ENCODE results near the gene NFYA.

DNA sequence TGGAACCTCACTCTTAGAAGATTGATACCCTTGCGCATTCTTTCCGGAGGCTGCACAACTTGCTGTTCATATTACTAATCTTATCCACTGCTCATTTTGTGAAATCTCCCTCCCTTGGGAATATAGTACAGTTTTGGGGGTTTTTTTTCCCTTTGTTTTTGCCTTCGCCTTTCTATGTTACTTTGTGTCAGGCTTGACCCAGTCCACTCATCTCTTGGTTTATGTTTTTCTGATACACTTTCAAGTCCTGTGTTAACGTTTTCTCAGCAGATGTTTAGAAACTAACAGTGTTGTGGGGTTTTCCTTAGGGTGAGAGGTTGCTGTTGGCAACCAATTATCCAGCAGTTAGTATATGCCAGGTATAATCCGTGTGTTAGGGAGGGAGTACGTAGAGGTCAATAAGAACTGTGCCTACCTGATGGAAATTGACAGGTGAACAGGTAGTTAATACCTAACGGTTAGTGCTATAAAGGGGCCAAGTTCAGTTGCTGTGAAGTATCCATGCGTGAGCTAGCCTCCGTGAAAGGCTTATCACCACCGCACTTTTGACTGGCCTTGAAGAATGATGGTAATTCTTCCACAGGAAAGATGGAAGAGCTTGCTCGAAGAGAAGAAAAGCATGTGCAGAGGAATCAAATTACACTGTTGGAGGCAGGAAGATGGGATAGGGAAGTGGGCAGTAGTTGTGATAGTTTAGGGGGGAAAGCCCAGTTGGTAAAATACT is 1.4 kb downstream of the NFYA start:
- TF ChIP-seq, protein P1, sequence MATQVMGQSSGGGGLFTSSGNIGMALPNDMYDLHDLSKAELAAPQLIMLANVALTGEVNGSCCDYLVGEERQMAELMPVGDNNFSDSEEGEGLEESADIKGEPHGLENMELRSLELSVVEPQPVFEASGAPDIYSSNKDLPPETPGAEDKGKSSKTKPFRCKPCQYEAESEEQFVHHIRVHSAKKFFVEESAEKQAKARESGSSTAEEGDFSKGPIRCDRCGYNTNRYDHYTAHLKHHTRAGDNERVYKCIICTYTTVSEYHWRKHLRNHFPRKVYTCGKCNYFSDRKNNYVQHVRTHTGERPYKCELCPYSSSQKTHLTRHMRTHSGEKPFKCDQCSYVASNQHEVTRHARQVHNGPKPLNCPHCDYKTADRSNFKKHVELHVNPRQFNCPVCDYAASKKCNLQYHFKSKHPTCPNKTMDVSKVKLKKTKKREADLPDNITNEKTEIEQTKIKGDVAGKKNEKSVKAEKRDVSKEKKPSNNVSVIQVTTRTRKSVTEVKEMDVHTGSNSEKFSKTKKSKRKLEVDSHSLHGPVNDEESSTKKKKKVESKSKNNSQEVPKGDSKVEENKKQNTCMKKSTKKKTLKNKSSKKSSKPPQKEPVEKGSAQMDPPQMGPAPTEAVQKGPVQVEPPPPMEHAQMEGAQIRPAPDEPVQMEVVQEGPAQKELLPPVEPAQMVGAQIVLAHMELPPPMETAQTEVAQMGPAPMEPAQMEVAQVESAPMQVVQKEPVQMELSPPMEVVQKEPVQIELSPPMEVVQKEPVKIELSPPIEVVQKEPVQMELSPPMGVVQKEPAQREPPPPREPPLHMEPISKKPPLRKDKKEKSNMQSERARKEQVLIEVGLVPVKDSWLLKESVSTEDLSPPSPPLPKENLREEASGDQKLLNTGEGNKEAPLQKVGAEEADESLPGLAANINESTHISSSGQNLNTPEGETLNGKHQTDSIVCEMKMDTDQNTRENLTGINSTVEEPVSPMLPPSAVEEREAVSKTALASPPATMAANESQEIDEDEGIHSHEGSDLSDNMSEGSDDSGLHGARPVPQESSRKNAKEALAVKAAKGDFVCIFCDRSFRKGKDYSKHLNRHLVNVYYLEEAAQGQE (IDR thresholded peaks at IDR 0.05; ENCODE audit: borderline replicate concordance): no peak
- TF ChIP-seq, protein P2, sequence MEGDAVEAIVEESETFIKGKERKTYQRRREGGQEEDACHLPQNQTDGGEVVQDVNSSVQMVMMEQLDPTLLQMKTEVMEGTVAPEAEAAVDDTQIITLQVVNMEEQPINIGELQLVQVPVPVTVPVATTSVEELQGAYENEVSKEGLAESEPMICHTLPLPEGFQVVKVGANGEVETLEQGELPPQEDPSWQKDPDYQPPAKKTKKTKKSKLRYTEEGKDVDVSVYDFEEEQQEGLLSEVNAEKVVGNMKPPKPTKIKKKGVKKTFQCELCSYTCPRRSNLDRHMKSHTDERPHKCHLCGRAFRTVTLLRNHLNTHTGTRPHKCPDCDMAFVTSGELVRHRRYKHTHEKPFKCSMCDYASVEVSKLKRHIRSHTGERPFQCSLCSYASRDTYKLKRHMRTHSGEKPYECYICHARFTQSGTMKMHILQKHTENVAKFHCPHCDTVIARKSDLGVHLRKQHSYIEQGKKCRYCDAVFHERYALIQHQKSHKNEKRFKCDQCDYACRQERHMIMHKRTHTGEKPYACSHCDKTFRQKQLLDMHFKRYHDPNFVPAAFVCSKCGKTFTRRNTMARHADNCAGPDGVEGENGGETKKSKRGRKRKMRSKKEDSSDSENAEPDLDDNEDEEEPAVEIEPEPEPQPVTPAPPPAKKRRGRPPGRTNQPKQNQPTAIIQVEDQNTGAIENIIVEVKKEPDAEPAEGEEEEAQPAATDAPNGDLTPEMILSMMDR (IDR thresholded peaks at IDR 0.05; ENCODE audit: poor library complexity, severe bottlenecking): no peak
- TF ChIP-seq SMC3 (conservative IDR thresholded peaks at IDR 0.05; ENCODE audit: poor library complexity) (no peak), POLR2AphosphoS5 (IDR thresholded peaks at IDR 0.05) (no peak), EP300 (conservative IDR thresholded peaks at IDR 0.05; ENCODE audit: poor library complexity, severe bottlenecking) (no peak), RAD21 (conservative IDR thresholded peaks at IDR 0.05) (no peak), TAF1 (IDR thresholded peaks at IDR 0.05; ENCODE audit: low read depth) (no peak), EZH2 (IDR thresholded peaks at IDR 0.05; ENCODE audit: borderline replicate concordance, insufficient read depth, low read length, poor library complexity, severe bottlenecking) (no peak), MXI1 (conservative IDR thresholded peaks at IDR 0.05; ENCODE audit: poor library complexity, severe bottlenecking) (no peak)

Measured in neural cell (in vitro differentiated cells).